A673 (cell line): ENCODE results near the gene CHTF18.

ENCODE experiments used
- CTCF ChIP-seq: fragments of 300-800, 200-600 bp; sonication (generic); conservative IDR thresholded peaks from 2 replicates; pipeline ENCODE4 v1.5.1; 2017; ENCODE audit warnings: low read depth, mild to moderate bottlenecking, antibody characterized with exemption, low read length, moderate library complexity, mixed read lengths
- EZH2 ChIP-seq: fragments of 200-600 bp; sonication (generic); IDR thresholded peaks from 2 replicates; pipeline ENCODE4 v1.6.1; 2017; ENCODE audit warnings: borderline replicate concordance, low read depth, mild to moderate bottlenecking, mixed read lengths, antibody characterized with exemption, low read length; ENCODE audit not compliant: poor library complexity, severe bottlenecking

GRCh38 chr16:749010-749409 is 39.4 kb upstream of the CHTF18 start:
- TF ChIP-seq CTCF (no peak), EZH2 (no peak)
